Loucy (cell line): ENCODE results near the gene ZNF469.

Source experiments
- H2AFZ ChIP-seq: fragments of 200-600 bp; sonication (generic); 2 replicates; pipeline ENCODE4 v1.6.0; 2016; ENCODE audit warnings: antibody characterized with exemption, mild to moderate bottlenecking, low read length, moderate library complexity
- H3F3A ChIP-seq: fragments of 200-600 bp; 2 replicates; pipeline ENCODE4 v1.6.0; 2016; ENCODE audit warnings: antibody characterized with exemption, low read depth, mild to moderate bottlenecking
- H3K27me3 ChIP-seq: fragments of 200-600 bp; sonication (generic); 2 replicates; pipeline ENCODE4 v1.6.1; 2014; ENCODE audit warnings: low read length, mild to moderate bottlenecking; ENCODE audit not compliant: insufficient read depth, poor library complexity, severe bottlenecking
- H3K36me3 ChIP-seq: fragments of 200-600 bp; sonication (generic); 2 replicates; pipeline ENCODE4 v1.6.1; 2016; ENCODE audit warnings: low read length; ENCODE audit not compliant: insufficient read depth
- H3K4me1 ChIP-seq: fragments of 200-600 bp; sonication (generic); 2 replicates; pipeline ENCODE4 v1.5.1; 2014; ENCODE audit warnings: low read length, mild to moderate bottlenecking; ENCODE audit not compliant: insufficient read depth, poor library complexity, severe bottlenecking
- H3K4me2 ChIP-seq: fragments of 200-600 bp; sonication (generic); 2 replicates; pipeline ENCODE4 v1.6.0; 2014; ENCODE audit warnings: antibody characterized with exemption, low read length, low read depth, mild to moderate bottlenecking; ENCODE audit not compliant: poor library complexity, severe bottlenecking
- H3K4me3 ChIP-seq: fragments of 200-600 bp; sonication (generic); 2 replicates; pipeline ENCODE4 v1.5.1; 2014; ENCODE audit warnings: low read length, mild to moderate bottlenecking, mixed read lengths; ENCODE audit not compliant: poor library complexity, severe bottlenecking
- H3K79me2 ChIP-seq: fragments of 200-600 bp; sonication (generic); 2 replicates; pipeline ENCODE4 v1.6.1; 2014; ENCODE audit warnings: low read length; ENCODE audit not compliant: insufficient read depth
- H3K9ac ChIP-seq: fragments of 200-600 bp; sonication (generic); 2 replicates; pipeline ENCODE4 v1.6.0; 2014; ENCODE audit warnings: mild to moderate bottlenecking, low read depth, low read length, moderate library complexity; ENCODE audit not compliant: poor library complexity, severe bottlenecking
- H3K9me2 ChIP-seq: fragments of 200-600 bp; sonication (generic); replicated peaks from 2 replicates; pipeline ENCODE4 v1.6.1; 2016; ENCODE audit warnings: low read depth, low read length, mixed read lengths
- H3K9me3 ChIP-seq: fragments of 200-600 bp; sonication (generic); 2 replicates; pipeline ENCODE4 v1.6.1; 2014; ENCODE audit warnings: mild to moderate bottlenecking, antibody characterized with exemption, low read length, low read depth; ENCODE audit not compliant: insufficient read depth
- H4K20me1 ChIP-seq: fragments of 200-600 bp; sonication (generic); 2 replicates; pipeline ENCODE4 v1.6.0; 2014; ENCODE audit warnings: antibody characterized with exemption, low read length, mild to moderate bottlenecking; ENCODE audit not compliant: insufficient read depth, poor library complexity, severe bottlenecking
- CTCF ChIP-seq: fragments of 200-600 bp; sonication (generic); conservative IDR thresholded peaks from 2 replicates; pipeline ENCODE4 v1.5.1; 2014; ENCODE audit warnings: mild to moderate bottlenecking, antibody characterized with exemption, low read length
- EZH2phosphoT487 ChIP-seq: fragments of 200-600 bp; IDR thresholded peaks from 2 replicates; pipeline ENCODE4 v1.6.1; 2018; ENCODE audit warnings: antibody characterized with exemption, mild to moderate bottlenecking, moderate library complexity, borderline replicate concordance

The ZNF469 gene

GRCh38 chr16:88415713-88416323 is 33.1 kb downstream of the ZNF469 start:
- Histone ChIP-seq H3F3A (no peaks in the 10 kb centered on the region), H4K20me1 (no peaks in the 10 kb centered on the region), H3K4me3 (no peak overlapping the region), H3K4me2 (no peak overlapping the region), H2AFZ (no peak overlapping the region), H3K9me2 (no peaks in the 10 kb centered on the region), H3K9ac (no peak overlapping the region), H3K9me3 (no peaks in the 10 kb centered on the region), H3K36me3 (no peaks in the 10 kb centered on the region), H3K79me2 (no peaks in the 10 kb centered on the region), H3K27me3 (no peaks in the 10 kb centered on the region), H3K4me1 (no peaks in the 10 kb centered on the region)
- no peak for TF ChIP-seq CTCF
- TF ChIP-seq EZH2phosphoT487, result no peak

- Histone ChIP-seq H3K4me2 (no peak overlapping the region), H3K36me3 (no peaks in the 10 kb centered on the region), H3K79me2 (no peaks in the 10 kb centered on the region), H3K9ac (no peak overlapping the region), H3K4me3 (no peak overlapping the region), H3F3A (no peaks in the 10 kb centered on the region), H3K4me1 (no peaks in the 10 kb centered on the region), H2AFZ (no peak overlapping the region), H3K27me3 (no peaks in the 10 kb centered on the region), H3K9me2 (no peaks in the 10 kb centered on the region), H3K9me3 (no peaks in the 10 kb centered on the region), H4K20me1 (no peaks in the 10 kb centered on the region)
- TF ChIP-seq CTCF, result no peak
- TF ChIP-seq EZH2phosphoT487, result no peak
These were observed 33.9 kb downstream of the ZNF469 start for GRCh38 chr16:88416686-88417085.

GRCh38 chr16:88417684-88418476 is 35.1 kb downstream of the ZNF469 start:
- Histone ChIP-seq H3F3A (no peaks in the 10 kb centered on the region), H2AFZ (no peak overlapping the region)

More at GRCh38 chr16:88417684-88418476, 35.1 kb downstream of the ZNF469 start:
- Histone ChIP-seq H3K36me3 (no peaks in the 10 kb centered on the region), H3K4me1 (no peaks in the 10 kb centered on the region), H3K9me3 (no peaks in the 10 kb centered on the region), H3K79me2 (no peaks in the 10 kb centered on the region), H3K9ac (no peak overlapping the region), H3K9me2 (no peaks in the 10 kb centered on the region), H3K4me3 (no peak overlapping the region), H3K4me2 (no peak overlapping the region), H4K20me1 (no peaks in the 10 kb centered on the region), H3K27me3 (no peaks in the 10 kb centered on the region)
- TF ChIP-seq EZH2phosphoT487, result no peak
- TF ChIP-seq CTCF, result no peak
